K562 (cell line): ENCODE results near the gene PXDC1. TPM values are rescaled to one million over a fixed set of nuclear protein-coding genes. Genes with fewer than 3 reads are reported as not detected.

Experiments
- ATAC-seq: fragments of 200-7000 bp; cut with Tn5 transposase; 3 replicates; pipeline ENCODE4 v1.9.1; 2020; ENCODE audit warnings: moderate library complexity
- BruUV-seq: library from RNA; stranded (reverse); fragments of 400-500 nt; replicated peaks from 2 replicates; lab custom pipeline; 2021; lab: Mats Ljungman, UMichigan
- CTCF ChIA-PET: fragments of 300-600 bp; formaldehyde crosslinking; extraction: SDS; loops from one replicate; lab custom pipeline; 2021; ENCODE audit warnings: low intra/inter-chr PET ratio; lab: Yijun Ruan, JAX
- POLR2A ChIA-PET: fragments of 300-600, 350-650 bp; sonication (Branson Sonifier 250); formaldehyde crosslinking; extraction: SDS; loops from one replicate; lab custom pipeline; 2021; ENCODE audit warnings: antibody characterized with exemption, inconsistent platforms; lab: Yijun Ruan, JAX
- DNase-seq, 4 experiments: peaks; one replicate each; pipeline versions ENCODE4 v3.0.0 to v3.0.0-alpha.2; 2011 to 2018; ENCODE audit warnings: low spot score in 3 of 4, mixed read lengths in 3 of 4; ENCODE audit errors: extremely low read depth in 1 of 4
- FAIRE-seq: peaks from 2 replicates; lab custom pipeline; 2011; peaks lifted over from hg19 to GRCh38; lab: Jason Lieb, UNC
- H2AFZ ChIP-seq: 2 replicates; pipeline ENCODE4 v1.6.0; 2011; ENCODE audit warnings: low read depth, low read length, control low read depth, inconsistent platforms
- H3K27ac ChIP-seq: fragments of 200-600 bp; 3 replicates; pipeline ENCODE4 v1.8.0; 2011; ENCODE audit warnings: low read depth, mild to moderate bottlenecking, control low read depth, inconsistent platforms, low read length, moderate library complexity, mixed read lengths; ENCODE audit errors: extremely low read depth
- H3K27me3 ChIP-seq, 2 experiments: fragments of 300-600 bp in 1 of 2; 2 replicates in 1 of 2; 3 replicates in 1 of 2; pipeline versions ENCODE4 v1.6.0 to v1.8.0; 2011; ENCODE audit warnings: inconsistent platforms in 2 of 2, low read length in 2 of 2, mild to moderate bottlenecking in 1 of 2, mixed read lengths in 1 of 2, moderate library complexity in 1 of 2; ENCODE audit not compliant: control insufficient read depth in 2 of 2, insufficient read depth in 2 of 2
- H3K36me3 ChIP-seq: fragments of 300-600 bp; 3 replicates; pipeline ENCODE4 v1.8.0; 2011; ENCODE audit warnings: mild to moderate bottlenecking, low read length, inconsistent platforms; ENCODE audit not compliant: control insufficient read depth, insufficient read depth
- H3K4me1 ChIP-seq, 2 experiments: fragments of 200-600 bp in 1 of 2; replicated peaks in 1 of 2; 2 replicates in 1 of 2; 3 replicates in 1 of 2; pipeline versions ENCODE4 v1.5.1 to v1.8.0; 2011; ENCODE audit warnings: inconsistent platforms in 2 of 2, low read length in 2 of 2, mild to moderate bottlenecking in 1 of 2, mixed read lengths in 1 of 2, moderate library complexity in 1 of 2; ENCODE audit not compliant: control insufficient read depth in 2 of 2, insufficient read depth in 2 of 2
- H3K4me2 ChIP-seq: 2 replicates; pipeline ENCODE4 v1.6.1; 2011; ENCODE audit warnings: low read length, control low read depth, inconsistent platforms, mixed read lengths; ENCODE audit not compliant: insufficient read depth
- H3K4me3 ChIP-seq: fragments of 200-600 bp; sonication (generic), shearing (Covaris generic); 2 replicates; pipeline ENCODE4 v1.5.1; 2016; ENCODE audit warnings: control low read depth, inconsistent platforms
- H3K79me2 ChIP-seq: fragments of 200-600 bp; 3 replicates; pipeline ENCODE4 v1.8.0; 2011; ENCODE audit warnings: low read length, inconsistent platforms; ENCODE audit not compliant: control insufficient read depth, insufficient read depth
- H3K9ac ChIP-seq, 2 experiments: 2 replicates each; pipeline versions ENCODE4 v1.6.0 to v1.6.1; 2011; ENCODE audit warnings: low read depth in 2 of 2, low read length in 2 of 2, control low read depth in 1 of 2, inconsistent platforms in 1 of 2, mild to moderate bottlenecking in 1 of 2, mixed read lengths in 1 of 2; ENCODE audit not compliant: insufficient read depth in 1 of 2
- H3K9me1 ChIP-seq: one replicate; pipeline ENCODE4 v1.6.0; 2011; ENCODE audit warnings: inconsistent platforms, mild to moderate bottlenecking, low read length, moderate library complexity; ENCODE audit not compliant: control insufficient read depth, insufficient read depth
- H3K9me3 ChIP-seq: replicated peaks from 2 replicates; pipeline ENCODE4 v1.5.1; 2011; ENCODE audit warnings: low read depth, low read length, inconsistent platforms; ENCODE audit not compliant: control insufficient read depth, insufficient read depth
- H4K20me1 ChIP-seq: replicated peaks from 2 replicates; pipeline ENCODE4 v1.6.1; 2011; ENCODE audit warnings: low read length, inconsistent platforms, mixed read lengths; ENCODE audit not compliant: control insufficient read depth, insufficient read depth
- CBFA2T2 ChIP-seq: fragments of 450-650 bp; conservative IDR thresholded peaks from 2 replicates; pipeline ENCODE4 v1.6.1; 2017; ENCODE audit warnings: mild to moderate bottlenecking
- CHD1 ChIP-seq: fragments of 200-600 bp; sonication (generic); IDR thresholded peaks from one replicate; pipeline ENCODE4 v1.6.1; 2012; ENCODE audit warnings: mild to moderate bottlenecking, moderate library complexity, low read length, inconsistent platforms
- EZH2 ChIP-seq: IDR thresholded peaks from 2 replicates; pipeline ENCODE4 v1.6.1; 2012; ENCODE audit warnings: low read depth, mild to moderate bottlenecking, inconsistent platforms, low read length, borderline replicate concordance
- KDM4B ChIP-seq, 2 experiments: fragments of 450-650 bp in 1 of 2; sonication (generic) in 1 of 2; IDR thresholded peaks; 2 replicates each; pipeline ENCODE4 v1.6.1; 2016 to 2017; ENCODE audit warnings: borderline replicate concordance in 2 of 2, antibody characterized with exemption in 1 of 2, low read depth in 1 of 2, mild to moderate bottlenecking in 1 of 2
- NUFIP1 ChIP-seq: fragments of 450-650 bp; IDR thresholded peaks from 2 replicates; pipeline ENCODE4 v1.6.1; 2018; ENCODE audit not compliant: partially characterized antibody
- SMAD2 ChIP-seq: fragments of 150-350 bp; IDR thresholded peaks from 2 replicates; pipeline ENCODE4 v1.6.1; 2014; ENCODE audit warnings: low read depth, mild to moderate bottlenecking, low read length
- WHSC1 ChIP-seq: IDR thresholded peaks from one replicate; pipeline ENCODE4 v1.6.1; 2012; ENCODE audit warnings: low read length, control low read depth, inconsistent platforms
- YY1 ChIP-seq, 3 experiments: IDR thresholded peaks; 2 replicates each; pipeline ENCODE4 v1.6.1; 2011; ENCODE audit warnings: low read length in 2 of 3, mild to moderate bottlenecking in 2 of 3, moderate library complexity in 2 of 3, borderline replicate concordance in 1 of 3, control low read depth in 1 of 3, low read depth in 1 of 3; ENCODE audit not compliant: insufficient read depth in 3 of 3, insufficient replicate concordance in 2 of 3, control insufficient read depth in 1 of 3, insufficient read length in 1 of 3; ENCODE audit errors: extremely low read depth in 1 of 3
- ZNF239 ChIP-seq: fragments of 250-450 bp; sonication (Bioruptor Pico); IDR thresholded peaks from 2 replicates; pipeline ENCODE4 v1.4.0; 2020; ENCODE audit warnings: mild to moderate bottlenecking
- ZNF311 ChIP-seq: fragments of 250-450 bp; sonication (Bioruptor Pico); IDR thresholded peaks from 2 replicates; pipeline ENCODE4 v1.4.0; 2020; ENCODE audit warnings: mild to moderate bottlenecking, moderate library complexity
- ZNF75A ChIP-seq: fragments of 450-650 bp; formaldehyde crosslinking; IDR thresholded peaks from 2 replicates; pipeline ENCODE4 v1.4.0; 2020; ENCODE audit warnings: mild to moderate bottlenecking
- ZSCAN29 ChIP-seq: fragments of 450-650 bp; IDR thresholded peaks from 2 replicates; pipeline ENCODE4 v1.6.1; 2017
- WGBS: fragments of 100-300 bp; shearing (Covaris generic); methylation state at CpG from one replicate; pipeline ENCODE4 v1.1.6; 2016; ENCODE audit warnings: low coverage, mixed read lengths; ENCODE audit not compliant: insufficient coverage; ENCODE audit errors: missing lambda C conversion rate; 5-methylcytosine and 5-hydroxymethylcytosine counted together
- in situ Hi-C: fragments of 300-500 bp; cut with MboI; formaldehyde crosslinking; loops from 4 replicates; pipeline ENCODE4 v1.15.0; 2018; ENCODE audit warnings: inconsistent platforms, mixed read lengths
- intact Hi-C: fragments of 100-400 bp; cut with micrococcal nuclease; formaldehyde crosslinking; loops from 2 replicates; pipeline ENCODE4 v1.14.2; 2022
- polyA plus RNA-seq, 8 experiments: library from polyadenylated mRNA; depleted of rRNA in 4 of 8; stranded (reverse) in 5 of 8; unstranded in 3 of 8; fragments of >200 nt; fragmentation: Nextera tagmentation in 2 of 8; fragmentation: Illumina TruSeq in 1 of 8; extraction: Ambion mirVana in 2 of 8; extraction: Trizol in 1 of 8; gene quantifications; 2 replicates each; pipeline versions ENCODE4 v1.2.1 to v1.2.3, GENCODE V29; 2011 to 2014; ENCODE audit warnings: inconsistent platforms in 1 of 8, missing spikeins in 1 of 8
- total RNA-seq, 7 experiments: library from RNA; depleted of rRNA in 6 of 7; stranded (reverse); fragments of >200 nt in 6 of 7; fragmentation: Illumina TruSeq in 2 of 7; extraction: Trizol in 2 of 7; gene quantifications; 2 replicates each; pipeline versions ENCODE4 v1.2.1 to v1.2.3, GENCODE V29; 2011 to 2021; ENCODE audit warnings: low replicate concordance in 1 of 7
- TF ChIP-seq, protein P1 (sequence below): IDR thresholded peaks from 2 replicates; pipeline ENCODE4 v1.6.1; 2012; ENCODE audit warnings: low read depth, low read length, improper control_type of control experiment, borderline replicate concordance
- TF ChIP-seq, protein P2 (sequence below): sonication (generic); formaldehyde crosslinking; IDR thresholded peaks from 2 replicates; pipeline ENCODE4 v1.5.0; 2020; ENCODE audit warnings: missing genetic modification reagents
- TF ChIP-seq, protein P3 (sequence below), 2 experiments: fragments of 450-650 bp; IDR thresholded peaks; 2 replicates each; pipeline ENCODE4 v1.6.1; 2016
- TF ChIP-seq, protein P4 (sequence below): fragments of 450-650 bp; formaldehyde crosslinking; IDR thresholded peaks from 2 replicates; pipeline ENCODE4 v1.4.0; 2020; ENCODE audit warnings: mild to moderate bottlenecking, moderate library complexity

Gene PXDC1
- total and polyA plus RNA-seq, 9 of the 15 experiments (the other 6 are each of a cell fraction or from before 2014, with no cell fraction given) = 0.09 to 0.33 (median 0.16) TPM; not detected in 5

DNA sequence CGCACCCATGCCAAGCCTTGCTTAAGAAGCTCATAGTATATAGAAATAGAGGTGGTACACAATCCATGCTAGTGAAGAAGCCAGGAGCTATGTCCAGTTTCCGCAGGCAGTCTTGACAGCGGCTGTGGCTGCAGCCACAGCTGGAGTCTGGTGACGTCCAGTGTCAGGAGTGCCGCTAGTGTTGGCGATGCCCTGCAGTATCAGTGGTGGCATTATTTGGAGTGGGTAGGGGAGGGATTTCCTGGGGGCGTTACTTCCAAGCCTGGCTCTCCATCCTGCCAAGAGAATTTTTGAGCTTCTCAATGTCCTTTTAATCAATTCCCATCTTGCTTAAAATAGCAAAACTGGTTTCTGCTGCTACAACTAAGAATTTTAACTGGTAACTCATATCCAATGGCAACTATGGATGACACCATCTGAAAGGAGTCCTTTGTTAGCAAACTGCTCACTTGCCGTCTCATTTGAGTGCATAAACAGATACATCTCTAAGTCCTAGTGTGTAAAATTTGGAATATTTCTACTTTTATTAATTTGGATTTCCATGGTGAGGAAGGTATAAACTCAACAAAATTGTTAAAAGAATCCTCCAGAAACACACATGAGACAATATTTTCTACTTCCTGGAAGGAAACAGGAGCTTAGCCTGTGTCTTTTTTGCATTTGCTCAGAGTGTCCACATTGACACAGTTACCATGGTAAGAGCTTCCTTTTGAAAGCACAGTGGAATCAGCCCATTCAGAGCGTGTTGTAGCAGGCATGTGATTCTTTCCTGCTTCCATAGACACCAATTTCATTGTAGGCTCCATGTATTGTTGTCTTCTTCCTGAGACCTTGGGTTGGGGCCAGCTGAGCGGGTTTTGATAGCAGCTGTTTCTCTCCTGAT is 44.6 kb upstream of the PXDC1 start:
- H3K9me3 ChIP-seq = no peaks in the 10 kb centered on the region
- no peak overlapping the region for H3K9ac ChIP-seq
- intact Hi-C loops (no loop called here), in situ Hi-C loops (no loop called here)
- H3K4me2 ChIP-seq = no peak overlapping the region
- H2AFZ ChIP-seq = no peak overlapping the region
- H3K27me3 ChIP-seq = peaks cover 36 to 55% of the 10 kb centered on the region in 2 experiments
- no peak overlapping the region for H3K4me3 ChIP-seq
- H3K36me3 ChIP-seq = no peaks in the 10 kb centered on the region
- CTCF ChIA-PET = no interaction called here
- POLR2A ChIA-PET = interaction anchor here (0.6 to 1.4 kb wide), 3 partner anchors 8 to 65 kb away, joined by 3 to 5 read pairs (median 4); no protein-coding TSS in a partner anchor
- ATAC-seq (no peak), FAIRE-seq (no peak), DNase-seq (no peak)
- H3K9me1 ChIP-seq = no peaks in the 10 kb centered on the region
- 0 out of 2 replicates have a peak, but pooled peaks cover 4% of the 10 kb centered on the region for H4K20me1 ChIP-seq
- H3K27ac ChIP-seq = no peak overlapping the region
- H3K79me2 ChIP-seq = no peaks in the 10 kb centered on the region
- no peaks in the 10 kb centered on the region for H3K4me1 ChIP-seq
- BruUV-seq = no TSS peak
- WGBS = 2% methylated on average over 10 of the region's 10 CpGs
- TF ChIP-seq, protein P1, sequence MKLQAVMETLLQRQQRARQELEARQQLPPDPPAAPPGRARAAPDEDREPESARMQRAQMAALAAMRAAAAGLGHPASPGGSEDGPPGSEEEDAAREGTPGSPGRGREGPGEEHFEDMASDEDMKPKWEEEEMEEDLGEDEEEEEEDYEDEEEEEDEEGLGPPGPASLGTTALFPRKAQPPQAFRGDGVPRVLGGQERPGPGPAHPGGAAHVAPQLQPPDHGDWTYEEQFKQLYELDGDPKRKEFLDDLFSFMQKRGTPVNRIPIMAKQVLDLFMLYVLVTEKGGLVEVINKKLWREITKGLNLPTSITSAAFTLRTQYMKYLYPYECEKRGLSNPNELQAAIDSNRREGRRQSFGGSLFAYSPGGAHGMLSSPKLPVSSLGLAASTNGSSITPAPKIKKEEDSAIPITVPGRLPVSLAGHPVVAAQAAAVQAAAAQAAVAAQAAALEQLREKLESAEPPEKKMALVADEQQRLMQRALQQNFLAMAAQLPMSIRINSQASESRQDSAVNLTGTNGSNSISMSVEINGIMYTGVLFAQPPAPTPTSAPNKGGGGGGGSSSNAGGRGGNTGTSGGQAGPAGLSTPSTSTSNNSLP = no peak
- TF ChIP-seq SMAD2 = no peak
- TF ChIP-seq, protein P2, sequence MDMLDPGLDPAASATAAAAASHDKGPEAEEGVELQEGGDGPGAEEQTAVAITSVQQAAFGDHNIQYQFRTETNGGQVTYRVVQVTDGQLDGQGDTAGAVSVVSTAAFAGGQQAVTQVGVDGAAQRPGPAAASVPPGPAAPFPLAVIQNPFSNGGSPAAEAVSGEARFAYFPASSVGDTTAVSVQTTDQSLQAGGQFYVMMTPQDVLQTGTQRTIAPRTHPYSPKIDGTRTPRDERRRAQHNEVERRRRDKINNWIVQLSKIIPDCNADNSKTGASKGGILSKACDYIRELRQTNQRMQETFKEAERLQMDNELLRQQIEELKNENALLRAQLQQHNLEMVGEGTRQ = no peak
- no peak for TF ChIP-seq KDM4B (IDR thresholded peaks at IDR 0.05; ENCODE audit: borderline replicate concordance in 2 of 2, low read depth in 1 of 2)
- TF ChIP-seq, protein P3, sequence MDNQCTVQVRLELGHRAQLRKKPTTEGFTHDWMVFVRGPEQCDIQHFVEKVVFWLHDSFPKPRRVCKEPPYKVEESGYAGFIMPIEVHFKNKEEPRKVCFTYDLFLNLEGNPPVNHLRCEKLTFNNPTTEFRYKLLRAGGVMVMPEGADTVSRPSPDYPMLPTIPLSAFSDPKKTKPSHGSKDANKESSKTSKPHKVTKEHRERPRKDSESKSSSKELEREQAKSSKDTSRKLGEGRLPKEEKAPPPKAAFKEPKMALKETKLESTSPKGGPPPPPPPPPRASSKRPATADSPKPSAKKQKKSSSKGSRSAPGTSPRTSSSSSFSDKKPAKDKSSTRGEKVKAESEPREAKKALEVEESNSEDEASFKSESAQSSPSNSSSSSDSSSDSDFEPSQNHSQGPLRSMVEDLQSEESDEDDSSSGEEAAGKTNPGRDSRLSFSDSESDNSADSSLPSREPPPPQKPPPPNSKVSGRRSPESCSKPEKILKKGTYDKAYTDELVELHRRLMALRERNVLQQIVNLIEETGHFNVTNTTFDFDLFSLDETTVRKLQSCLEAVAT (IDR thresholded peaks at IDR 0.05) = no peak
- TF ChIP-seq ZNF75A (CRISPR knock-in tag) = no peak
- no peak for TF ChIP-seq CHD1
- TF ChIP-seq, protein P4, sequence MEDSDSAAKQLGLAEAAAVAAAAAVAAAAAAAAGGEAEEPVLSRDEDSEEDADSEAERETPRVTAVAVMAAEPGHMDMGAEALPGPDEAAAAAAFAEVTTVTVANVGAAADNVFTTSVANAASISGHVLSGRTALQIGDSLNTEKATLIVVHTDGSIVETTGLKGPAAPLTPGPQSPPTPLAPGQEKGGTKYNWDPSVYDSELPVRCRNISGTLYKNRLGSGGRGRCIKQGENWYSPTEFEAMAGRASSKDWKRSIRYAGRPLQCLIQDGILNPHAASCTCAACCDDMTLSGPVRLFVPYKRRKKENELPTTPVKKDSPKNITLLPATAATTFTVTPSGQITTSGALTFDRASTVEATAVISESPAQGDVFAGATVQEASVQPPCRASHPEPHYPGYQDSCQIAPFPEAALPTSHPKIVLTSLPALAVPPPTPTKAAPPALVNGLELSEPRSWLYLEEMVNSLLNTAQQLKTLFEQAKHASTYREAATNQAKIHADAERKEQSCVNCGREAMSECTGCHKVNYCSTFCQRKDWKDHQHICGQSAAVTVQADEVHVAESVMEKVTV = no peak
- no peak for TF ChIP-seq NUFIP1
- TF ChIP-seq YY1 (IDR thresholded peaks at IDR 0.05; ENCODE audit: borderline replicate concordance in 1 of 3, control insufficient read depth in 1 of 3, extremely low read depth in 1 of 3, insufficient read depth in 3 of 3, insufficient read length in 1 of 3, insufficient replicate concordance in 2 of 3, low read depth in 1 of 3, low read length in 2 of 3) = no peak
- TF ChIP-seq ZNF311 (CRISPR knock-in tag) = no peak
- no peak for TF ChIP-seq ZSCAN29
- no peak for TF ChIP-seq EZH2
- no peak for TF ChIP-seq CBFA2T2
- no peak for TF ChIP-seq WHSC1
- no peak for TF ChIP-seq ZNF239 (CRISPR knock-in tag)
